GM12878 (cell line): ENCODE data around the gene IMMP2L. TPM values are rescaled to one million over a fixed set of nuclear protein-coding genes. Genes with fewer than 3 reads are reported as not detected.

Experiments used
- ATAC-seq: fragments of 200-7000 bp; cut with Tn5 transposase; 3 replicates; pipeline ENCODE4 v1.9.1; 2020; ENCODE audit warnings: mild to moderate bottlenecking, moderate library complexity
- BruUV-seq: library from RNA; stranded (reverse); fragments of 400-500 nt; replicated peaks from 2 replicates; lab custom pipeline; 2021; lab: Mats Ljungman, UMichigan
- CTCF ChIA-PET: fragments of 300-600 bp; sonication (Branson Sonifier 250); formaldehyde crosslinking; extraction: SDS; loops from one replicate; lab custom pipeline; 2021; ENCODE audit warnings: inconsistent platforms; lab: Yijun Ruan, JAX
- POLR2A ChIA-PET: fragments of 350-600 bp; formaldehyde crosslinking; extraction: SDS; loops from one replicate; lab custom pipeline; 2021; ENCODE audit warnings: inconsistent platforms; lab: Charles Lee
- RAD21 ChIA-PET: fragments of 300-600 bp; sonication (Branson Sonifier 250); formaldehyde crosslinking; loops from one replicate; lab custom pipeline; 2023; ENCODE audit warnings: antibody characterized with exemption; ENCODE audit not compliant: unreplicated experiment; lab: Charles Lee
- SMC1A ChIA-PET: fragments of 300-600 bp; sonication (Branson Sonifier 250); formaldehyde crosslinking; loops from one replicate; lab custom pipeline; 2023; ENCODE audit not compliant: unreplicated experiment, uncharacterized antibody; lab: Charles Lee
- DNase-seq: peaks from one replicate; pipeline ENCODE4 v3.0.0-alpha.2; 2011; ENCODE audit warnings: low read depth, low spot score
- FAIRE-seq: peaks from 3 replicates; lab custom pipeline; 2011; peaks lifted over from hg19 to GRCh38; lab: Jason Lieb, UNC
- H2AFZ ChIP-seq: 2 replicates; pipeline ENCODE4 v1.6.0; 2011; ENCODE audit warnings: low read depth, low read length, control low read depth; ENCODE audit not compliant: control insufficient read depth
- H3K27ac ChIP-seq: 2 replicates; pipeline ENCODE4 v1.5.1; 2011; ENCODE audit warnings: control low read depth; ENCODE audit not compliant: control insufficient read depth, insufficient read depth
- H3K27me3 ChIP-seq, 2 experiments: replicated peaks in 1 of 2; 2 replicates each; pipeline versions ENCODE4 v1.6.0 to v1.6.1; 2011; ENCODE audit warnings: low read length in 1 of 2; ENCODE audit not compliant: control insufficient read depth in 2 of 2, insufficient read depth in 2 of 2
- H3K36me3 ChIP-seq, 2 experiments: 2 replicates each; pipeline ENCODE4 v1.5.1; 2011; ENCODE audit warnings: low read length in 1 of 2; ENCODE audit not compliant: control insufficient read depth in 2 of 2, insufficient read depth in 2 of 2
- H3K4me1 ChIP-seq: 2 replicates; pipeline ENCODE4 v1.6.1; 2011; ENCODE audit warnings: mild to moderate bottlenecking, low read length, moderate library complexity, mixed read lengths; ENCODE audit not compliant: control insufficient read depth, insufficient read depth
- H3K4me2 ChIP-seq: 2 replicates; pipeline ENCODE4 v1.6.0; 2011; ENCODE audit warnings: control low read depth; ENCODE audit not compliant: control insufficient read depth, insufficient read depth
- H3K4me3 ChIP-seq: fragments of 200-600 bp; sonication (generic); 2 replicates; pipeline ENCODE4 v1.5.1; 2016
- H3K79me2 ChIP-seq: 2 replicates; pipeline ENCODE4 v1.6.0; 2011; ENCODE audit warnings: low read length; ENCODE audit not compliant: control insufficient read depth, insufficient read depth
- H3K9ac ChIP-seq: 2 replicates; pipeline ENCODE4 v1.8.0; 2011; ENCODE audit warnings: low read length, control low read depth, mixed read lengths; ENCODE audit not compliant: control insufficient read depth, insufficient read depth
- H3K9me3 ChIP-seq: replicated peaks from 3 replicates; pipeline ENCODE4 v1.5.1; 2011; ENCODE audit warnings: mild to moderate bottlenecking, low read length; ENCODE audit not compliant: control insufficient read depth, insufficient read depth
- H4K20me1 ChIP-seq: 2 replicates; pipeline ENCODE4 v1.6.0; 2011; ENCODE audit not compliant: control insufficient read depth, insufficient read depth
- CREM ChIP-seq: IDR thresholded peaks from 2 replicates; pipeline ENCODE4 v1.6.1; 2014; ENCODE audit warnings: antibody characterized with exemption, low read depth
- EP300 ChIP-seq, 2 experiments: fragments of 150-350 bp in 1 of 2; IDR thresholded peaks; 2 replicates each; pipeline ENCODE4 v1.6.1; 2011 to 2012; ENCODE audit warnings: low read depth in 2 of 2, low read length in 2 of 2, borderline replicate concordance in 1 of 2, improper control_type of control experiment in 1 of 2, inconsistent platforms in 1 of 2; ENCODE audit not compliant: control insufficient read depth in 1 of 2
- GABPA ChIP-seq: IDR thresholded peaks from 2 replicates; pipeline ENCODE4 v1.6.1; 2014; ENCODE audit warnings: antibody characterized with exemption, low read depth, mild to moderate bottlenecking, inconsistent platforms
- HDAC6 ChIP-seq: fragments of 200-600 bp; sonication (generic); IDR thresholded peaks from one replicate; pipeline ENCODE4 v1.8.0; 2017; ENCODE audit warnings: antibody characterized with exemption; ENCODE audit not compliant: unreplicated experiment
- JUNB ChIP-seq: IDR thresholded peaks from 2 replicates; pipeline ENCODE4 v1.6.1; 2016; ENCODE audit warnings: antibody characterized with exemption, mild to moderate bottlenecking
- JUND ChIP-seq: IDR thresholded peaks from 2 replicates; pipeline ENCODE4 v1.6.1; 2012; ENCODE audit warnings: low read depth, mild to moderate bottlenecking, low read length, improper control_type of control experiment, moderate library complexity
- NFIC ChIP-seq: IDR thresholded peaks from 2 replicates; pipeline ENCODE4 v1.6.1; 2012; ENCODE audit warnings: low read depth, mild to moderate bottlenecking, inconsistent platforms, low read length, moderate library complexity
- NR2C2 ChIP-seq: IDR thresholded peaks from 2 replicates; pipeline ENCODE4 v1.6.1; 2011; ENCODE audit warnings: borderline replicate concordance, low read depth; ENCODE audit not compliant: control insufficient read depth, insufficient read length
- RAD21 ChIP-seq: IDR thresholded peaks from 2 replicates; pipeline ENCODE4 v1.6.1; 2011; ENCODE audit warnings: mild to moderate bottlenecking, low read depth, low read length, moderate library complexity; ENCODE audit not compliant: insufficient read depth
- ZNF274 ChIP-seq: IDR thresholded peaks from one replicate; pipeline ENCODE4 v1.8.0; 2011; ENCODE audit not compliant: insufficient read length, insufficient read depth
- ZNF622 ChIP-seq: fragments of 450-650 bp; IDR thresholded peaks from 2 replicates; pipeline ENCODE4 v1.6.1; 2017; ENCODE audit warnings: mild to moderate bottlenecking, inconsistent platforms
- WGBS: methylation state at CpG from one replicate; pipeline ENCODE4 v1.1.6; 2016; ENCODE audit warnings: low lambda C conversion rate; ENCODE audit not compliant: insufficient replicate concordance, insufficient coverage; ENCODE audit errors: missing lambda C conversion rate; 5-methylcytosine and 5-hydroxymethylcytosine counted together
- in situ Hi-C: fragments of 300-500 bp; cut with MboI; formaldehyde crosslinking; loops from 9 replicates; pipeline ENCODE4 v1.14.3; 2018; ENCODE audit warnings: mixed read lengths
- intact Hi-C: fragments of 100-400 bp; cut with micrococcal nuclease; formaldehyde crosslinking; loops from one replicate; pipeline ENCODE4 v1.14.2; 2022; ENCODE audit not compliant: unreplicated experiment
- polyA plus RNA-seq, 11 experiments: library from polyadenylated mRNA; depleted of rRNA in 4 of 11; unstranded in 6 of 11; stranded (reverse) in 5 of 11; fragments of >200 nt; fragmentation: Nextera tagmentation in 4 of 11; fragmentation: Illumina TruSeq in 1 of 11; extraction: Ambion mirVana in 4 of 11; extraction: Trizol in 1 of 11; gene quantifications; 1 replicate in 1 of 11; 2 replicates in 10 of 11; pipeline versions ENCODE4 v1.2.1 to v1.2.3, GENCODE V29; 2011 to 2016; ENCODE audit warnings: inconsistent platforms in 2 of 11, missing spikeins in 2 of 11, low read depth in 1 of 11
- total RNA-seq, 4 experiments: library from RNA; depleted of rRNA in 3 of 4; stranded (reverse); fragments of >200 nt in 3 of 4; fragmentation: Illumina TruSeq in 1 of 4; extraction: Trizol in 1 of 4; gene quantifications; 2 replicates each; pipeline versions ENCODE4 v1.2.1 to v1.2.3, GENCODE V29; 2013 to 2021
- TF ChIP-seq, protein P1 (sequence below): fragments of 450-650 bp; IDR thresholded peaks from 2 replicates; pipeline ENCODE4 v1.6.1; 2017; ENCODE audit warnings: mild to moderate bottlenecking
- TF ChIP-seq, protein P2 (sequence below): fragments of 150-350 bp; IDR thresholded peaks from 2 replicates; pipeline ENCODE4 v1.6.1; 2014; ENCODE audit warnings: mild to moderate bottlenecking, low read depth, low read length
- TF ChIP-seq, protein P3 (sequence below): fragments of 450-650 bp; formaldehyde crosslinking; IDR thresholded peaks from 2 replicates; pipeline ENCODE4 v1.4.0; 2022; ENCODE audit warnings: mild to moderate bottlenecking, moderate library complexity
- TF ChIP-seq, protein P4 (sequence below): fragments of 450-650 bp; IDR thresholded peaks from 2 replicates; pipeline ENCODE4 v1.6.1; 2017; ENCODE audit warnings: antibody characterized with exemption, mild to moderate bottlenecking, moderate library complexity

Gene IMMP2L
- total and polyA plus RNA-seq, 10 of the 15 experiments (the other 5 are each of a cell fraction or from before 2014, with no cell fraction given) = 12.6 to 46.3 (median 19.6) TPM

DNA sequence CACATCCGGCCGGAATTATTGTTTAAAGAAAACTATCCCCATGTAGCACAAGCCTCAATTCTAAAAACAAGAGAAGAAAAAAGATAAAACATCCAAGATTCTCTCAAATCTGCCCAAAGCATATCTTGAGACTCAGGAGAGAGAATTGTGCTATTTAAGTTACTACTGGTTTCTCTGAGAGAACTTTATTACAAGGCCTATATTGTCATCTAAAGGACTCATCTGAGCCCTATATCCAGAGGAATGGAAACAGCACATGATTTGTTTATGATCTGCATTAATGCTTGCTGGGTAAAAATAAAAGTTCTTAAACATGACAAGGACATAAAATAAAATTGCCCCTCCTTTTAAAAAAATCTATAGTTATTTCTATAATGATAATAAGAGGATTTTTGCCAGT lies 446.3 kb downstream of the IMMP2L start:
- no peaks in the 10 kb centered on the region for H4K20me1 ChIP-seq
- FAIRE-seq = no peak
- no peak overlapping the region for H3K9ac ChIP-seq
- no peak for ATAC-seq
- intact Hi-C loops (no loop called here), in situ Hi-C loops (no loop called here)
- no peak overlapping the region for H3K4me3 ChIP-seq
- H3K27ac ChIP-seq = no peak overlapping the region
- no peak for DNase-seq
- ChIA-PET POLR2A (no interaction called here), SMC1A (no interaction called here), CTCF (no interaction called here), RAD21 (no interaction called here)
- BruUV-seq = no TSS peak
- H3K27me3 ChIP-seq = no peaks in the 10 kb centered on the region
- TF ChIP-seq CREM = no peak
- no peak for TF ChIP-seq ZNF622
- TF ChIP-seq, protein P1, sequence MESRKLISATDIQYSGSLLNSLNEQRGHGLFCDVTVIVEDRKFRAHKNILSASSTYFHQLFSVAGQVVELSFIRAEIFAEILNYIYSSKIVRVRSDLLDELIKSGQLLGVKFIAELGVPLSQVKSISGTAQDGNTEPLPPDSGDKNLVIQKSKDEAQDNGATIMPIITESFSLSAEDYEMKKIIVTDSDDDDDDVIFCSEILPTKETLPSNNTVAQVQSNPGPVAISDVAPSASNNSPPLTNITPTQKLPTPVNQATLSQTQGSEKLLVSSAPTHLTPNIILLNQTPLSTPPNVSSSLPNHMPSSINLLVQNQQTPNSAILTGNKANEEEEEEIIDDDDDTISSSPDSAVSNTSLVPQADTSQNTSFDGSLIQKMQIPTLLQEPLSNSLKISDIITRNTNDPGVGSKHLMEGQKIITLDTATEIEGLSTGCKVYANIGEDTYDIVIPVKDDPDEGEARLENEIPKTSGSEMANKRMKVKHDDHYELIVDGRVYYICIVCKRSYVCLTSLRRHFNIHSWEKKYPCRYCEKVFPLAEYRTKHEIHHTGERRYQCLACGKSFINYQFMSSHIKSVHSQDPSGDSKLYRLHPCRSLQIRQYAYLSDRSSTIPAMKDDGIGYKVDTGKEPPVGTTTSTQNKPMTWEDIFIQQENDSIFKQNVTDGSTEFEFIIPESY = no peak
- TF ChIP-seq RAD21 = no peak
- no peak for TF ChIP-seq JUNB
- TF ChIP-seq, protein P2, sequence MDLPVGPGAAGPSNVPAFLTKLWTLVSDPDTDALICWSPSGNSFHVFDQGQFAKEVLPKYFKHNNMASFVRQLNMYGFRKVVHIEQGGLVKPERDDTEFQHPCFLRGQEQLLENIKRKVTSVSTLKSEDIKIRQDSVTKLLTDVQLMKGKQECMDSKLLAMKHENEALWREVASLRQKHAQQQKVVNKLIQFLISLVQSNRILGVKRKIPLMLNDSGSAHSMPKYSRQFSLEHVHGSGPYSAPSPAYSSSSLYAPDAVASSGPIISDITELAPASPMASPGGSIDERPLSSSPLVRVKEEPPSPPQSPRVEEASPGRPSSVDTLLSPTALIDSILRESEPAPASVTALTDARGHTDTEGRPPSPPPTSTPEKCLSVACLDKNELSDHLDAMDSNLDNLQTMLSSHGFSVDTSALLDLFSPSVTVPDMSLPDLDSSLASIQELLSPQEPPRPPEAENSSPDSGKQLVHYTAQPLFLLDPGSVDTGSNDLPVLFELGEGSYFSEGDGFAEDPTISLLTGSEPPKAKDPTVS = no peak
- TF ChIP-seq HDAC6 = no peak
- TF ChIP-seq GABPA = no peak
- no peak for TF ChIP-seq NFIC
- TF ChIP-seq EP300 (IDR thresholded peaks at IDR 0.05; ENCODE audit: borderline replicate concordance in 1 of 2, control insufficient read depth in 1 of 2, low read depth in 2 of 2, low read length in 2 of 2) = no peak
- TF ChIP-seq ZNF274 = no peak
- TF ChIP-seq, protein P3, sequence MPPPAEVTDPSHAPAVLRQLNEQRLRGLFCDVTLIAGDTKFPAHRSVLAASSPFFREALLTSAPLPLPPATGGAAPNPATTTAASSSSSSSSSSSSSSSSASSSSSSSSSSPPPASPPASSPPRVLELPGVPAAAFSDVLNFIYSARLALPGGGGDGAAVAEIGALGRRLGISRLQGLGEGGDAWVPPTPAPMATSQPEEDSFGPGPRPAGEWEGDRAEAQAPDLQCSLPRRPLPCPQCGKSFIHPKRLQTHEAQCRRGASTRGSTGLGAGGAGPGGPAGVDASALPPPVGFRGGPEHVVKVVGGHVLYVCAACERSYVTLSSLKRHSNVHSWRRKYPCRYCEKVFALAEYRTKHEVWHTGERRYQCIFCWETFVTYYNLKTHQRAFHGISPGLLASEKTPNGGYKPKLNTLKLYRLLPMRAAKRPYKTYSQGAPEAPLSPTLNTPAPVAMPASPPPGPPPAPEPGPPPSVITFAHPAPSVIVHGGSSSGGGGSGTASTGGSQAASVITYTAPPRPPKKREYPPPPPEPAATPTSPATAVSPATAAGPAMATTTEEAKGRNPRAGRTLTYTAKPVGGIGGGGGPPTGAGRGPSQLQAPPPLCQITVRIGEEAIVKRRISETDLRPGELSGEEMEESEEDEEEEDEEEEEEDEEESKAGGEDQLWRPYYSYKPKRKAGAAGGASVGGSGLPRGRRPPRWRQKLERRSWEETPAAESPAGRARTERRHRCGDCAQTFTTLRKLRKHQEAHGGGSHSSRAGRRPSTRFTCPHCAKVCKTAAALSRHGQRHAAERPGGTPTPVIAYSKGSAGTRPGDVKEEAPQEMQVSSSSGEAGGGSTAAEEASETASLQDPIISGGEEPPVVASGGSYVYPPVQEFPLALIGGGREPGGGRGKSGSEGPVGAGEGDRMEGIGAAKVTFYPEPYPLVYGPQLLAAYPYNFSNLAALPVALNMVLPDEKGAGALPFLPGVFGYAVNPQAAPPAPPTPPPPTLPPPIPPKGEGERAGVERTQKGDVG = no peak
- TF ChIP-seq, protein P4, sequence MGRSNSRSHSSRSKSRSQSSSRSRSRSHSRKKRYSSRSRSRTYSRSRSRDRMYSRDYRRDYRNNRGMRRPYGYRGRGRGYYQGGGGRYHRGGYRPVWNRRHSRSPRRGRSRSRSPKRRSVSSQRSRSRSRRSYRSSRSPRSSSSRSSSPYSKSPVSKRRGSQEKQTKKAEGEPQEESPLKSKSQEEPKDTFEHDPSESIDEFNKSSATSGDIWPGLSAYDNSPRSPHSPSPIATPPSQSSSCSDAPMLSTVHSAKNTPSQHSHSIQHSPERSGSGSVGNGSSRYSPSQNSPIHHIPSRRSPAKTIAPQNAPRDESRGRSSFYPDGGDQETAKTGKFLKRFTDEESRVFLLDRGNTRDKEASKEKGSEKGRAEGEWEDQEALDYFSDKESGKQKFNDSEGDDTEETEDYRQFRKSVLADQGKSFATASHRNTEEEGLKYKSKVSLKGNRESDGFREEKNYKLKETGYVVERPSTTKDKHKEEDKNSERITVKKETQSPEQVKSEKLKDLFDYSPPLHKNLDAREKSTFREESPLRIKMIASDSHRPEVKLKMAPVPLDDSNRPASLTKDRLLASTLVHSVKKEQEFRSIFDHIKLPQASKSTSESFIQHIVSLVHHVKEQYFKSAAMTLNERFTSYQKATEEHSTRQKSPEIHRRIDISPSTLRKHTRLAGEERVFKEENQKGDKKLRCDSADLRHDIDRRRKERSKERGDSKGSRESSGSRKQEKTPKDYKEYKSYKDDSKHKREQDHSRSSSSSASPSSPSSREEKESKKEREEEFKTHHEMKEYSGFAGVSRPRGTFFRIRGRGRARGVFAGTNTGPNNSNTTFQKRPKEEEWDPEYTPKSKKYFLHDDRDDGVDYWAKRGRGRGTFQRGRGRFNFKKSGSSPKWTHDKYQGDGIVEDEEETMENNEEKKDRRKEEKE = no peak
- TF ChIP-seq NR2C2 = no peak
- TF ChIP-seq JUND = no peak
- no peaks in the 10 kb centered on the region for H3K9me3 ChIP-seq
- 97% methylated on average over 2 of the region's 2 CpGs for WGBS
- no peak overlapping the region for H2AFZ ChIP-seq
- H3K79me2 ChIP-seq = no peaks in the 10 kb centered on the region
- H3K36me3 ChIP-seq = no peaks in the 10 kb centered on the region
- H3K4me1 ChIP-seq = no peaks in the 10 kb centered on the region
- H3K4me2 ChIP-seq = no peak overlapping the region
